Esophagus muscularis mucosa (tissue), 4 donors: ENCODE results near the gene CFAP97. TPM values are rescaled to one million over a fixed set of nuclear protein-coding genes. Genes with fewer than 3 reads are reported as not detected.
A peak's percentile ranks its signal among the peaks of the same experiment; 100 is the strongest.

Experiments used
- DNase-seq: peaks from one replicate; pipeline ENCODE4 v3.0.0-alpha.2; 2017; ENCODE audit errors: extremely low spot score
- H3K27ac ChIP-seq, 4 donors: fragments of 200-600 bp; sonication (generic); replicated peaks in 1 of 4; 1 replicate in 3 of 4; 2 replicates in 1 of 4; pipeline ENCODE4 v1.5.1; 2016 to 2019; ENCODE audit warnings: mild to moderate bottlenecking in 1 of 4
- H3K27me3 ChIP-seq, 4 donors: fragments of 200-600 bp; sonication (generic); one replicate each; pipeline versions ENCODE4 v1.5.1 to v1.6.0; 2016 to 2019
- H3K36me3 ChIP-seq, 4 donors: fragments of 200-600 bp; sonication (generic); one replicate each; pipeline ENCODE4 v1.5.1; 2016 to 2019
- H3K4me1 ChIP-seq, 4 donors: fragments of 200-600 bp; sonication (generic); one replicate each; pipeline ENCODE4 v1.5.1; 2016 to 2019
- H3K4me3 ChIP-seq, 4 donors: fragments of 200-600 bp; sonication (generic); 1 replicate in 2 of 4; 2 replicates in 2 of 4; pipeline ENCODE4 v1.5.1; 2016 to 2019; ENCODE audit warnings: mild to moderate bottlenecking in 4 of 4, moderate library complexity in 1 of 4
- H3K9me3 ChIP-seq, 4 donors: fragments of 200-600 bp; sonication (generic); 1 replicate in 3 of 4; 2 replicates in 1 of 4; pipeline ENCODE4 v1.5.1; 2016 to 2019
- EP300 ChIP-seq: sonication (generic); formaldehyde crosslinking; IDR thresholded peaks from one replicate; pipeline ENCODE4 v1.6.1; 2017; ENCODE audit warnings: antibody characterized with exemption
- POLR2A ChIP-seq: fragments of 450-650 bp; IDR thresholded peaks from one replicate; pipeline ENCODE4 v1.6.1; 2017; ENCODE audit warnings: antibody characterized with exemption, moderate library complexity, mild to moderate bottlenecking, low read depth
- POLR2AphosphoS5 ChIP-seq, 2 donors: sonication (generic); formaldehyde crosslinking; IDR thresholded peaks; one replicate each; pipeline ENCODE4 v1.6.1; 2017; ENCODE audit warnings: antibody characterized with exemption in 2 of 2
- WGBS: methylation state at CpG from one replicate; pipeline ENCODE4 v1.1.5; 2018; 5-methylcytosine and 5-hydroxymethylcytosine counted together
- intact Hi-C: fragments of 100-400 bp; cut with DNase I; formaldehyde crosslinking; loops from one replicate; pipeline ENCODE4 v1.15.1; 2023
- total RNA-seq, 4 donors: library from RNA; depleted of rRNA; stranded (reverse); fragments of >200 nt; gene quantifications; one replicate each; pipeline versions ENCODE4 v1.1.0 to v1.2.1, GENCODE V29; 2016
- TF ChIP-seq, protein P1 (sequence below), 3 experiments: fragments of 200-600 bp in 2 of 3; fragments of 450-650 bp in 1 of 3; sonication (generic) in 2 of 3; IDR thresholded peaks; one replicate each; pipeline ENCODE4 v1.5.1; 2017 to 2019; ENCODE audit warnings: antibody characterized with exemption in 3 of 3, mild to moderate bottlenecking in 2 of 3, moderate library complexity in 1 of 3

Gene CFAP97
- total RNA-seq, 4 donors from 2014 or later, result 30.2 to 36.8 (median 35.1) TPM

DNA sequence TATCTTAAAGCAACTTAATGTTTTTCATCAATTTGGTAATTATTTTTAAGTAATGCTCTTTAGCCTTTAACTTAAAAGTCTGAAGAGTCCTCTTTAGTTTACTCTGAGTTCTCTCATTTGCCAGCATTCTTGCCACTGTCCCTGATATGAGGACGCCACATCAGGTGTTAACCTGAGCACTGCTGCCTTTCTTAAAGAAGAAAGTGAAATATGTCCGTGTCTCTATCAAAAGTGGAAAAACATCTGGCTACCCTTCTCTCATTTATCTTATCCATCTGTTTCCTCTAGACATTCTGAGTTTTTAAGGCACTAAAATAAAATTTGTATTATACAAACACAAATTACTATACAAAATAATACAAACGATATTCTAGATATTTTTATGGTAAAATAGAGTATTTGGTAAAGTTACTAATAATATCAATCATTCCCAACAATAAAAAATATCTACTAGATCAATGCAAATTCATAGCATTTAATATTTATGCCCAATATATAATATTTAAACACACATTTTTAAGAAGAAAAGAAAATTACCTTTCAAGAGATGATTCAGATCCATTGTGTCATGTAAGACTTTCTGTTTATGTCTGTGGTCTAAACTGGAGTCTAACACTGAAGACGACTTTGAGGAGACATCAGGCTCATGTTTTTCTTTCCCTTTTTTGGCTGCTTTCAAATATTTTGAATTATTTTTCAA lies 14.0 kb downstream of the CFAP97 start:
- no peak overlapping the region for H3K4me3 ChIP-seq
- 81% methylated on average over 4 of the region's 4 CpGs for WGBS
- no peak for DNase-seq
- no peaks in the 10 kb centered on the region for H3K9me3 ChIP-seq
- intact Hi-C loops, result no loop called here
- H3K36me3 ChIP-seq, result peaks cover 10 to 28% (median 20%) of the 10 kb centered on the region in 4 donors
- H3K27me3 ChIP-seq, result no peaks in the 10 kb centered on the region
- H3K4me1 ChIP-seq, result peaks cover 0 to 14% (median 9%) of the 10 kb centered on the region in 4 donors
- TF ChIP-seq POLR2A (no peak), POLR2AphosphoS5 (IDR thresholded peaks at IDR 0.05) (no peak), EP300 (no peak)
- TF ChIP-seq, protein P1, sequence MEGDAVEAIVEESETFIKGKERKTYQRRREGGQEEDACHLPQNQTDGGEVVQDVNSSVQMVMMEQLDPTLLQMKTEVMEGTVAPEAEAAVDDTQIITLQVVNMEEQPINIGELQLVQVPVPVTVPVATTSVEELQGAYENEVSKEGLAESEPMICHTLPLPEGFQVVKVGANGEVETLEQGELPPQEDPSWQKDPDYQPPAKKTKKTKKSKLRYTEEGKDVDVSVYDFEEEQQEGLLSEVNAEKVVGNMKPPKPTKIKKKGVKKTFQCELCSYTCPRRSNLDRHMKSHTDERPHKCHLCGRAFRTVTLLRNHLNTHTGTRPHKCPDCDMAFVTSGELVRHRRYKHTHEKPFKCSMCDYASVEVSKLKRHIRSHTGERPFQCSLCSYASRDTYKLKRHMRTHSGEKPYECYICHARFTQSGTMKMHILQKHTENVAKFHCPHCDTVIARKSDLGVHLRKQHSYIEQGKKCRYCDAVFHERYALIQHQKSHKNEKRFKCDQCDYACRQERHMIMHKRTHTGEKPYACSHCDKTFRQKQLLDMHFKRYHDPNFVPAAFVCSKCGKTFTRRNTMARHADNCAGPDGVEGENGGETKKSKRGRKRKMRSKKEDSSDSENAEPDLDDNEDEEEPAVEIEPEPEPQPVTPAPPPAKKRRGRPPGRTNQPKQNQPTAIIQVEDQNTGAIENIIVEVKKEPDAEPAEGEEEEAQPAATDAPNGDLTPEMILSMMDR (IDR thresholded peaks at IDR 0.05), result no peak
- no peak overlapping the region for H3K27ac ChIP-seq

DNA sequence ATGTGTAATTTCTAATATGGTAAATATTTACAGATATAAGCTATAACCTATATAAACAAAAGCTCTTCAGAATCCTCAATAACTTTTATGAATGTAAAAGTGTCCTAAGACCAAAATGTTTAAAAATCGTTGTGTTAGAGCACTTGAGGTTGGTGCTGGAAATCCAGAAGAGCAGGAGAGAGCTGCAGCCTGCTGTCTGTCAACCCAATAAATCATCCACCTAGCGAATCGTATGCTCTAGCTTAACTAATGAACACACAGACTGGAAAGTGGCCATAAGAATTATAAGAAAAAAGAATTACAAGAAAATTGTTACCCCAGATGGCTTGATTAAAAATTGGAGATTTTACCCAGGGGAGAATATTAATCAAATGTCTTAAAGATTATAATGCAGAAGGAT lies 17.0 kb downstream of the CFAP97 start:
- Histone ChIP-seq H3K9me3 (no peaks in the 10 kb centered on the region), H3K27me3 (no peaks in the 10 kb centered on the region), H3K4me1 (peaks cover 0 to 28% (median 14%) of the 10 kb centered on the region in 4 donors), H3K36me3 (peaks cover 10 to 28% (median 20%) of the 10 kb centered on the region in 4 donors), H3K27ac (no peak overlapping the region), H3K4me3 (no peak overlapping the region)
- DNase-seq, result no peak
- TF ChIP-seq POLR2AphosphoS5 (IDR thresholded peaks at IDR 0.05) (no peak), POLR2A (no peak), EP300 (no peak)
- TF ChIP-seq, protein P1 (IDR thresholded peaks at IDR 0.05), result no peak
- 59% methylated on average over 3 of the region's 3 CpGs for WGBS
- intact Hi-C loops, result no loop called here

DNA sequence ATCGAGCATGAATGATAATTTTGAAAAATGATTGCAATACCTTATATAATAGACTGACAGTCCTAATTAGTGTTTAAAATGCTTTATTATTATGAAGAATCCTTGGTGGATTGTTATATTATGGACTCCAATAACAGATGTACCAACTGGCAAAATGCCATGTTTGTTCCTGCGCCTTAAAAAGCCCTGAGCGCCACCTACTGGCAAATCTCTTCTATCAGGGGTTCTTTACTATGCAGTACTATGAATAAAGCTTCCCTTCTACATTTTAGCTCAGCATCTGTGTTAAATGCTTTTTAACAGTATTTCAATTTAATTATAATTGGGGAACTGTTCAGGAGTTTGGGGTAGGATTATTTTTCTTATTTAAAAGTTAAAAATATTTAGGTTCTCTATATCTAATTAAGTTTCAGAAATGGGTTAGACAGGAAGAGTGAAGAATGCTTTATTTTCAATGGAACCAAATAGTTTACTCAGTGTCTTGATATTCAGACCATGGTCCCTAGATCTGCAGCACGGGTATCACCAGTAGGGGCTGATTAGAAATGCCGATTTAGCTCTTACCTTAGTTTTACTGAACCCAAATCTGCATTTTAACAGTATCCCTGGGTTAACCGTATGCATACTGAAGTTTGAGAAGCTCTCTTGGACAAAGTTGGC lies 20.0 kb downstream of the CFAP97 start:
- Histone ChIP-seq H3K36me3 (peaks cover 0 to 13% (median 8%) of the 10 kb centered on the region in 4 donors), H3K27ac (peak overlapping the region in 1 of 4 donors; percentile 16), H3K27me3 (no peaks in the 10 kb centered on the region), H3K9me3 (no peaks in the 10 kb centered on the region), H3K4me3 (no peak overlapping the region), H3K4me1 (peaks cover 0 to 34% (median 17%) of the 10 kb centered on the region in 4 donors)
- intact Hi-C loops, result loop anchor here (5.0 kb wide), 1 partner anchor 36 kb away; no protein-coding TSS in a partner anchor
- 46% methylated on average over 6 of the region's 6 CpGs for WGBS
- no peak for DNase-seq
- TF ChIP-seq POLR2AphosphoS5 (IDR thresholded peaks at IDR 0.05) (peak; percentile 20 to 58), EP300 (no peak)
- TF ChIP-seq, protein P1 (IDR thresholded peaks at IDR 0.05), result peak; percentile 77 to 89 (median 79)

DNA sequence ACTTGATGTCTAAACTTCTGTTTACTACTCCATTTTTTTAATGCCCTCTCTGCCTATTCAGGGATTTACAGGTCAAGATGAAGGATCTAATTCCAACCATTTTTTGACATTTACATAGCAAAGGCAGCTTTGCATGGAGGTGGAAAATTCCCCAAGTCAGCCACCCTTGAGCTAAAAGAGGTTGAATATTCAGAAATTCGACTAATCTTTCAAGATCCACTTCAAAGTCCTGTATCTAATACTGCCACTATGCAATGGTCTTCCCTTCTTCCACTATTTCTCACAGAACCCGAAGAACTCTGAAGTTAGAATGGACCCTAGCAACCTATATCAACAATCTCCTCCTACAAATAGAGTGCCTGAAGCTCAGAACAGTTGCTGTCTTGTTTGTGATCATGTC lies 21.6 kb downstream of the CFAP97 start:
- no peaks in the 10 kb centered on the region for H3K27me3 ChIP-seq
- TF ChIP-seq EP300 (no peak), POLR2A (no peak), POLR2AphosphoS5 (IDR thresholded peaks at IDR 0.05) (no peak)
- TF ChIP-seq, protein P1 (IDR thresholded peaks at IDR 0.05), result no peak
- no peak for DNase-seq
- no peak overlapping the region for H3K27ac ChIP-seq
- peaks cover 0 to under 1% (median 0%) of the 10 kb centered on the region in 4 donors for H3K36me3 ChIP-seq
- no peaks in the 10 kb centered on the region for H3K9me3 ChIP-seq
- no peak overlapping the region for H3K4me3 ChIP-seq
- WGBS, result 76% methylated on average over 2 of the region's 2 CpGs
- H3K4me1 ChIP-seq, result peaks cover 0 to 31% (median 15%) of the 10 kb centered on the region in 4 donors
- intact Hi-C loops, result loop anchor here (5.0 kb wide), 1 partner anchor 35 kb away; no protein-coding TSS in a partner anchor
